HepG2 (cell line): ENCODE results near the gene ANKRD1. TPM values are rescaled to one million over a fixed set of nuclear protein-coding genes. Genes with fewer than 3 reads are reported as not detected.

Source experiments
- ATAC-seq: fragments of 200-7000 bp; cut with Tn5 transposase; 3 replicates; pipeline ENCODE4 v1.9.1; 2020; ENCODE audit warnings: mild to moderate bottlenecking, moderate library complexity
- BruUV-seq: library from RNA; stranded (reverse); fragments of 400-500 nt; replicated peaks from 2 replicates; lab custom pipeline; 2021; lab: Mats Ljungman, UMichigan
- CTCF ChIA-PET: fragments of 300-600 bp; formaldehyde crosslinking; extraction: SDS; loops from one replicate; lab custom pipeline; 2021; ENCODE audit warnings: low total read pairs, inconsistent platforms, low intra/inter-chr PET ratio; lab: Yijun Ruan, JAX
- POLR2A ChIA-PET: fragments of 350-600 bp; sonication (Branson Sonifier 250); formaldehyde crosslinking; loops from one replicate; lab custom pipeline; 2020; ENCODE audit warnings: antibody characterized with exemption, inconsistent platforms; lab: Yijun Ruan, JAX
- DNase-seq: peaks from one replicate; pipeline ENCODE4 v3.0.0-alpha.2; 2015; ENCODE audit warnings: low spot score
- FAIRE-seq: peaks from 3 replicates; lab custom pipeline; 2011; peaks lifted over from hg19 to GRCh38; lab: Jason Lieb, UNC
- H2AFZ ChIP-seq: one replicate; pipeline ENCODE4 v1.6.1; 2011; ENCODE audit warnings: low read length, inconsistent platforms
- H3K27ac ChIP-seq: fragments of 300-600 bp; 3 replicates; pipeline ENCODE4 v1.8.0; 2011; ENCODE audit warnings: mixed run types, mild to moderate bottlenecking, mixed read lengths, low read length, inconsistent platforms; ENCODE audit not compliant: insufficient read depth; ENCODE audit errors: extremely low read length
- H3K27me3 ChIP-seq, 2 experiments: fragments of 200-600 bp in 1 of 2; 2 replicates in 1 of 2; 3 replicates in 1 of 2; pipeline versions ENCODE4 v1.6.0 to v1.8.0; 2011; ENCODE audit warnings: low read length in 2 of 2, mild to moderate bottlenecking in 2 of 2, moderate library complexity in 2 of 2, inconsistent platforms in 1 of 2; ENCODE audit not compliant: insufficient read depth in 2 of 2, control insufficient read depth in 1 of 2
- H3K36me3 ChIP-seq, 2 experiments: fragments of 200-600 bp in 1 of 2; replicated peaks in 1 of 2; 2 replicates in 1 of 2; 3 replicates in 1 of 2; pipeline versions ENCODE4 v1.5.1 to v1.8.0; 2011; ENCODE audit warnings: low read length in 2 of 2, inconsistent platforms in 1 of 2; ENCODE audit not compliant: insufficient read depth in 2 of 2, control insufficient read depth in 1 of 2
- H3K4me1 ChIP-seq: 2 replicates; pipeline ENCODE4 v1.5.1; 2012; ENCODE audit warnings: low read length, inconsistent platforms; ENCODE audit not compliant: insufficient read depth
- H3K4me2 ChIP-seq: 2 replicates; pipeline ENCODE4 v1.6.0; 2011; ENCODE audit warnings: low read depth, low read length, inconsistent platforms
- H3K4me3 ChIP-seq, 3 experiments: fragments of 200-600 bp in 1 of 3; sonication (generic), shearing (Covaris generic) in 1 of 3; replicated peaks in 1 of 3; 2 replicates each; pipeline ENCODE4 v1.5.1; 2011 to 2016; ENCODE audit warnings: low read length in 3 of 3, inconsistent platforms in 2 of 3, low read depth in 2 of 3, mild to moderate bottlenecking in 2 of 3, control low read depth in 1 of 3, mixed read lengths in 1 of 3; ENCODE audit not compliant: insufficient read depth in 1 of 3
- H3K79me2 ChIP-seq: one replicate; pipeline ENCODE4 v1.6.1; 2011; ENCODE audit warnings: low read length, inconsistent platforms; ENCODE audit not compliant: insufficient read depth
- H3K9ac ChIP-seq: 2 replicates; pipeline ENCODE4 v1.6.0; 2011; ENCODE audit warnings: mild to moderate bottlenecking, low read depth, low read length, inconsistent platforms; ENCODE audit not compliant: insufficient read depth
- H3K9me3 ChIP-seq: 2 replicates; pipeline ENCODE4 v1.5.1; 2012; ENCODE audit warnings: mild to moderate bottlenecking, low read length
- H4K20me1 ChIP-seq: 2 replicates; pipeline ENCODE4 v1.6.0; 2011; ENCODE audit warnings: inconsistent platforms, mild to moderate bottlenecking, low read length, moderate library complexity; ENCODE audit not compliant: insufficient read depth
- AKNA ChIP-seq: sonication (generic); formaldehyde crosslinking; IDR thresholded peaks from 2 replicates; pipeline ENCODE4 v1.4.0; 2020; ENCODE audit warnings: missing genetic modification reagents, borderline replicate concordance
- ETS1 ChIP-seq: sonication (generic); formaldehyde crosslinking; IDR thresholded peaks from 2 replicates; pipeline ENCODE4 v1.4.0; 2020; ENCODE audit warnings: missing genetic modification reagents
- FIP1L1 ChIP-seq: fragments of 200-400 bp; formaldehyde crosslinking; IDR thresholded peaks from 2 replicates; pipeline ENCODE4 v1.6.1; 2018; ENCODE audit warnings: low read depth, mild to moderate bottlenecking, low read length, moderate library complexity, borderline replicate concordance; ENCODE audit not compliant: insufficient read depth
- ISL2 ChIP-seq: sonication (generic); formaldehyde crosslinking; IDR thresholded peaks from 2 replicates; pipeline ENCODE4 v1.5.0; 2020; ENCODE audit warnings: missing genetic modification reagents
- NR2F6 ChIP-seq, 2 experiments: IDR thresholded peaks; 2 replicates each; pipeline ENCODE4 v1.6.1; 2016; ENCODE audit warnings: antibody characterized with exemption in 1 of 2, mild to moderate bottlenecking in 1 of 2
- SALL2 ChIP-seq: sonication (generic); formaldehyde crosslinking; IDR thresholded peaks from 2 replicates; pipeline ENCODE4 v1.8.1; 2023; ENCODE audit warnings: mild to moderate bottlenecking, missing genetic modification reagents, inconsistent platforms
- ZBTB4 ChIP-seq: sonication (generic); formaldehyde crosslinking; IDR thresholded peaks from 2 replicates; pipeline ENCODE4 v1.4.0; 2020; ENCODE audit warnings: missing genetic modification reagents, mild to moderate bottlenecking, borderline replicate concordance
- ZBTB44 ChIP-seq: sonication (generic); formaldehyde crosslinking; IDR thresholded peaks from 2 replicates; pipeline ENCODE4 v1.4.0; 2020; ENCODE audit warnings: missing genetic modification reagents
- ZKSCAN8 ChIP-seq: IDR thresholded peaks from 2 replicates; pipeline ENCODE4 v1.6.1; 2016; ENCODE audit warnings: borderline replicate concordance, missing genetic modification reagents, missing compliant biosample characterization
- ZNF10 ChIP-seq: sonication (generic); formaldehyde crosslinking; IDR thresholded peaks from 2 replicates; pipeline ENCODE4 v1.4.0; 2020; ENCODE audit warnings: mild to moderate bottlenecking, low read depth, missing genetic modification reagents, borderline replicate concordance
- ZNF577 ChIP-seq: sonication (generic); formaldehyde crosslinking; IDR thresholded peaks from 2 replicates; pipeline ENCODE4 v1.4.0; 2020; ENCODE audit warnings: mild to moderate bottlenecking, low read depth, missing genetic modification reagents, borderline replicate concordance
- ZNF629 ChIP-seq: sonication (generic); formaldehyde crosslinking; conservative IDR thresholded peaks from 2 replicates; pipeline ENCODE4 v1.5.0; 2020; ENCODE audit warnings: missing genetic modification reagents
- ZNF747 ChIP-seq: sonication (generic); formaldehyde crosslinking; IDR thresholded peaks from 2 replicates; pipeline ENCODE4 v1.8.1; 2023; ENCODE audit warnings: missing genetic modification reagents, mild to moderate bottlenecking, borderline replicate concordance
- WGBS: methylation state at CpG from one replicate; pipeline ENCODE4 v1.1.6; 2017; ENCODE audit warnings: low lambda C conversion rate; 5-methylcytosine and 5-hydroxymethylcytosine counted together
- in situ Hi-C: cut with HindIII; loops from 2 replicates; pipeline ENCODE4 v1.10.0; 2017; ENCODE audit warnings: low pct_unique_long_range_greater_than_20kb; ENCODE audit not compliant: extremely low pct_ligation_motif_present
- intact Hi-C: fragments of 100-400 bp; cut with micrococcal nuclease; formaldehyde crosslinking; loops from one replicate; pipeline ENCODE4 v1.10.0; 2022; ENCODE audit not compliant: unreplicated experiment
- polyA plus RNA-seq, 8 experiments: library from polyadenylated mRNA; depleted of rRNA in 3 of 8; stranded (reverse) in 7 of 8; unstranded in 1 of 8; fragments of >200 nt; fragmentation: Illumina TruSeq in 4 of 8; extraction: Trizol in 4 of 8; gene quantifications; 2 replicates each; pipeline versions ENCODE4 v1.2.1 to v1.2.3, GENCODE V29; 2011 to 2016; ENCODE audit warnings: low read depth in 4 of 8, missing spikeins in 1 of 8, mixed read lengths in 1 of 8; ENCODE audit not compliant: insufficient read depth in 1 of 8
- total RNA-seq, 5 experiments: library from RNA; depleted of rRNA; stranded (reverse); fragments of >200 nt; fragmentation: Illumina TruSeq; extraction: Trizol; gene quantifications; 2 replicates each; pipeline ENCODE4 v1.2.3, GENCODE V29; 2016; ENCODE audit warnings: low read depth in 1 of 5

The ANKRD1 gene
- total and polyA plus RNA-seq, 2 of the 13 experiments (the other 11 are each of a cell fraction or from before 2014, with no cell fraction given): 19.4 to 41.8 TPM

- DNase-seq: no peak
- Histone ChIP-seq H3K27ac (no peak overlapping the region), H3K4me1 (peaks cover 23% of the 10 kb centered on the region), H3K36me3 (no peaks in the 10 kb centered on the region), H3K27me3 (no peaks in the 10 kb centered on the region), H3K9me3 (no peaks in the 10 kb centered on the region), H2AFZ (no peak overlapping the region), H3K79me2 (no peaks in the 10 kb centered on the region), H4K20me1 (no peaks in the 10 kb centered on the region), H3K4me2 (no peak overlapping the region), H3K4me3 (no peak overlapping the region), H3K9ac (no peak overlapping the region)
- BruUV-seq: no TSS peak
- in situ Hi-C loops (no loop called here), intact Hi-C loops (no loop called here)
- ChIA-PET CTCF (no interaction called here), POLR2A (no interaction called here)
- no peak for ATAC-seq
- no peak for FAIRE-seq
- WGBS: 8% methylated on average over 2 of the region's 2 CpGs
- TF ChIP-seq NR2F6 (IDR thresholded peaks at IDR 0.05) (no peak), NR2F6 (CRISPR knock-in tag; IDR thresholded peaks at IDR 0.05) (no peak), FIP1L1 (no peak), AKNA (CRISPR knock-in tag) (no peak), SALL2 (no peak), ZBTB4 (CRISPR knock-in tag) (no peak), ZNF747 (CRISPR knock-in tag) (no peak), ZKSCAN8 (CRISPR knock-in tag) (no peak), ETS1 (CRISPR knock-in tag) (no peak), ZNF629 (CRISPR knock-in tag) (no peak), ZBTB44 (CRISPR knock-in tag) (no peak), ZNF10 (no peak), ZNF577 (CRISPR knock-in tag) (no peak), ISL2 (CRISPR knock-in tag) (no peak)
Observed at GRCh38 chr10:90963331-90963730, 42.4 kb upstream of the ANKRD1 start.
